Measurements from ENCODE around the gene BET1L.

BET1L gene

GRCh38 chr11:236774-237767 is 29.9 kb upstream of the BET1L start, which contains the start of gene PSMD13:
TSS of gene PSMD13 (plus strand) at chr11:236976. CDS start at chr11:237050, 74 bp downstream.
- no peak for TF ChIP-seq ZFX (IDR thresholded peaks at IDR 0.05; ENCODE audit: borderline replicate concordance)
- no peak for TF ChIP-seq CTCF (IDR thresholded peaks at IDR 0.05)
- peak within 1 kb of the TSS; percentile 93 for H3K27ac ChIP-seq

- TF ChIP-seq CTCF (IDR thresholded peaks at IDR 0.05) (no peak), ZFX (IDR thresholded peaks at IDR 0.05; ENCODE audit: borderline replicate concordance) (no peak)
- peak within 1 kb of the TSS; percentile 93 for H3K27ac ChIP-seq
These were observed 29.0 kb upstream of the BET1L start, which contains the start of gene SIRT3 for GRCh38 chr11:235997-236773. TSS of gene SIRT3 (minus strand) at chr11:236342. CDS start at chr11:236328, 14 bp downstream.

GRCh38 chr11:235609-235996 is 28.4 kb upstream of the BET1L start:
- no peak for TF ChIP-seq ZFX (IDR thresholded peaks at IDR 0.05; ENCODE audit: borderline replicate concordance)
- peak overlapping the region; percentile 93 for H3K27ac ChIP-seq

- H3K27ac ChIP-seq = peak overlapping the region; percentile 93; the same call in 1 of the 2 replicates
- TF ChIP-seq ZFX (IDR thresholded peaks at IDR 0.05; ENCODE audit: borderline replicate concordance) = no peak
- no peak for TF ChIP-seq CTCF (IDR thresholded peaks at IDR 0.05)
These were observed 28.0 kb upstream of the BET1L start for GRCh38 chr11:235180-235579.

- no peak overlapping the region for H3K27ac ChIP-seq
- TF ChIP-seq CTCF (IDR thresholded peaks at IDR 0.05) = no peak
These were observed 25.8 kb upstream of the BET1L start for GRCh38 chr11:232783-233565.

- no peak overlapping the region for H3K27ac ChIP-seq
- TF ChIP-seq ZFX (IDR thresholded peaks at IDR 0.05; ENCODE audit: borderline replicate concordance) (no peak), CTCF (IDR thresholded peaks at IDR 0.05) (no peak)
These were observed 23.2 kb upstream of the BET1L start for GRCh38 chr11:230431-230830.

GRCh38 chr11:227824-228379 is 20.7 kb upstream of the BET1L start:
- no peak for TF ChIP-seq ZFX (IDR thresholded peaks at IDR 0.05; ENCODE audit: borderline replicate concordance)
- no peak for TF ChIP-seq CTCF (IDR thresholded peaks at IDR 0.05)

More at GRCh38 chr11:227824-228379, 20.7 kb upstream of the BET1L start:
- H3K27ac ChIP-seq = no peak overlapping the region

Measured in 22Rv1 (cell line).